ENCODE measurements around the gene PROK2.

PROK2 gene

DNA sequence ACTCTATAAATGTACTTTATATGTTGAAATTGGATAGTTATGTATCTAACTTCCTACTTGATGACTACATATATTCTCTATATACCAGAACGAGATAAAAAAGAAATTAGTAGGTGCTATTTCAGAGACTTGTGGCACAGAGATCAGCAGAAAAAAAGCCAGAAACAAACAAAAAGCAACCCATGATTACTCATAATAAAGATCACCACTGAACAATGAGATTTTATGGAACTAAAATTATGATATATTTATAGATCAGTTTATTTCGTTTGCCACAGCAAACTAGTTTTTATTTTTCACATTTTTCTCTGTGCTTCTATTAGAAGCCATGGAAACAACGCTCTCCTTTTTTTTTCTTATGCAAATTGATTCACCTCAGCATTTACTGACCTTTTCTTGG lies 15.1 kb upstream of the PROK2 start:
- WGBS (ENCODE audit: extremely low coverage, insufficient coverage, insufficient read length): no CpG with 5 or more reads among the region's 3 CpGs
- no peak overlapping the region for H3K4ac ChIP-seq (ENCODE audit: low read depth, low read length)
- H2BK12ac ChIP-seq (ENCODE audit: low read length): no peak overlapping the region
- no peak overlapping the region for H3K4me3 ChIP-seq (ENCODE audit: low read depth, low read length)
- H2BK120ac ChIP-seq (ENCODE audit: insufficient read depth, low read length, poor library complexity): no peak overlapping the region
- no peak for DNase-seq
- H3K36me3 ChIP-seq (ENCODE audit: control insufficient read depth in 1 of 2, insufficient read depth in 2 of 2, low read length in 2 of 2): no peaks in the 10 kb centered on the region
- H3K27ac ChIP-seq (ENCODE audit: low read depth, low read length): no peak overlapping the region
- H4K8ac ChIP-seq (ENCODE audit: low read depth, low read length): no peak overlapping the region
- H2AFZ ChIP-seq (ENCODE audit: insufficient read depth, low read length, poor library complexity): no peak overlapping the region
- no peak overlapping the region for H4K12ac ChIP-seq (ENCODE audit: low read depth, low read length)
- no peaks in the 10 kb centered on the region for H3K9me3 ChIP-seq (ENCODE audit: insufficient read depth, low read depth, low read length)
- H2BK5ac ChIP-seq (ENCODE audit: low read depth, low read length, poor library complexity): no peak overlapping the region
- no peak overlapping the region for H3K14ac ChIP-seq (ENCODE audit: low read length)
- H4K91ac ChIP-seq (ENCODE audit: low read depth, low read length): no peak overlapping the region
- H3K79me2 ChIP-seq (ENCODE audit: control insufficient read depth, insufficient read depth, low read length, poor library complexity): no peaks in the 10 kb centered on the region
- H3K4me2 ChIP-seq (ENCODE audit: low read length): no peak overlapping the region
- H3K4me1 ChIP-seq (ENCODE audit: control insufficient read depth in 1 of 2, insufficient read depth in 2 of 2, low read length in 2 of 2): no peaks in the 10 kb centered on the region
- no peaks in the 10 kb centered on the region for H3K27me3 ChIP-seq (ENCODE audit: insufficient read depth, low read length)
- no peak overlapping the region for H2AK5ac ChIP-seq (ENCODE audit: low read length)
- no peak overlapping the region for H3K18ac ChIP-seq (ENCODE audit: low read length)
- H3K9ac ChIP-seq (ENCODE audit: low read length): no peak overlapping the region
- H3K23ac ChIP-seq (ENCODE audit: low read length): no peak overlapping the region
- no peaks in the 10 kb centered on the region for H3K79me1 ChIP-seq (ENCODE audit: low read length)

DNA sequence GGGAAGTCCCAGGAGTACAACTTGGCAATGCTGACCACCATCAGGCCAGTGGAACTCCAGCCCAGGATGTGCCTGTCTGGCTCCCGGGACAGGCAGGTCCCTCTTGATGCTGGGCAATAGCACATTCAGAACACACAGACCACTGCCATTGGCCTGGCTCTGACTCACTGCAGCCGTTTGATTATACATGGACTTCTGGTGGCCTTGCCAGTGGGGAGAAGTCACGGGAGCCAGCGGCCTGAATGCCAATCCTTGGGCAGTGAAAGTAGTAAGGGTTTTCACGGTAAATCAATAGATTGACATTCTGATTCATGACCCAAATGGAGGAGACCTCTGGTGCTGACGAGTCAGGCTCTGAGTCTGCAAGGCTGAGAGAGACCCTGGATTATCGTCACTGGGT lies 12.5 kb upstream of the PROK2 start:
- H3K4me3 ChIP-seq (ENCODE audit: low read depth, low read length): no peak overlapping the region
- H2AFZ ChIP-seq (ENCODE audit: insufficient read depth, low read length, poor library complexity): no peak overlapping the region
- H3K79me2 ChIP-seq (ENCODE audit: control insufficient read depth, insufficient read depth, low read length, poor library complexity): no peaks in the 10 kb centered on the region
- no peaks in the 10 kb centered on the region for H3K27me3 ChIP-seq (ENCODE audit: insufficient read depth, low read length)
- no peaks in the 10 kb centered on the region for H3K4me1 ChIP-seq (ENCODE audit: control insufficient read depth in 1 of 2, insufficient read depth in 2 of 2, low read length in 2 of 2)
- no peak overlapping the region for H4K12ac ChIP-seq (ENCODE audit: low read depth, low read length)
- no peaks in the 10 kb centered on the region for H3K36me3 ChIP-seq (ENCODE audit: control insufficient read depth in 1 of 2, insufficient read depth in 2 of 2, low read length in 2 of 2)
- no peak overlapping the region for H2BK120ac ChIP-seq (ENCODE audit: insufficient read depth, low read length, poor library complexity)
- DNase-seq: no peak
- H3K79me1 ChIP-seq (ENCODE audit: low read length): no peaks in the 10 kb centered on the region
- no CpG with 5 or more reads among the region's 7 CpGs for WGBS (ENCODE audit: extremely low coverage, insufficient coverage, insufficient read length)
- no peak overlapping the region for H3K23ac ChIP-seq (ENCODE audit: low read length)
- no peak overlapping the region for H2AK5ac ChIP-seq (ENCODE audit: low read length)
- H3K9ac ChIP-seq (ENCODE audit: low read length): no peak overlapping the region
- H3K4ac ChIP-seq (ENCODE audit: low read depth, low read length): no peak overlapping the region
- H3K4me2 ChIP-seq (ENCODE audit: low read length): no peak overlapping the region
- no peak overlapping the region for H3K18ac ChIP-seq (ENCODE audit: low read length)
- H4K91ac ChIP-seq (ENCODE audit: low read depth, low read length): no peak overlapping the region
- no peak overlapping the region for H3K27ac ChIP-seq (ENCODE audit: low read depth, low read length)
- no peaks in the 10 kb centered on the region for H3K9me3 ChIP-seq (ENCODE audit: insufficient read depth, low read depth, low read length)
- H4K8ac ChIP-seq (ENCODE audit: low read depth, low read length): no peak overlapping the region
- no peak overlapping the region for H2BK12ac ChIP-seq (ENCODE audit: low read length)
- H3K14ac ChIP-seq (ENCODE audit: low read length): no peak overlapping the region
- H2BK5ac ChIP-seq (ENCODE audit: low read depth, low read length, poor library complexity): no peak overlapping the region

DNA sequence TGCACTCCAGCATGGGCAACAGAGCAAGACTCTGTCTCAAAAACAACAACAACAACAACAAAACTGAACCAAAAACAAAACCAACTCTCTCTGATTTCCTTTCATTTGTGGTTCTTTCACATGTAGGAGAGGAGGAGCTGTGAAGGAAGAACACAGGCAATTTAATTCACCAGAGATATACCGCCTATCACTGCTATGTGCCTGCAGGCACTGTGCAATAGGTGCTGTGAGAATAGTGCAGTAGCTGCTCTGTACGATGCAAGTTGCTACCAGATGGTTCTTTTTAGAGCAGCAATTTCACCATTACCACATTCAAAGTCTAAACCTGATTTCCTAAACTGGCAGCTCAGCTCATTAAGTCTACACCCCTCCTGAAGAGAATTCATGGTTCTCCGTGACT lies 11.3 kb upstream of the PROK2 start:
- Histone ChIP-seq H3K23ac (ENCODE audit: low read length) (peak overlapping the region; percentile 90), H3K79me2 (ENCODE audit: control insufficient read depth, insufficient read depth, low read length, poor library complexity) (no peaks in the 10 kb centered on the region), H3K36me3 (ENCODE audit: control insufficient read depth in 1 of 2, insufficient read depth in 2 of 2, low read length in 2 of 2) (no peaks in the 10 kb centered on the region), H3K4me3 (ENCODE audit: low read depth, low read length) (no peak overlapping the region), H2BK12ac (ENCODE audit: low read length) (no peak overlapping the region), H3K4me1 (ENCODE audit: control insufficient read depth in 1 of 2, insufficient read depth in 2 of 2, low read length in 2 of 2) (no peaks in the 10 kb centered on the region), H3K4ac (ENCODE audit: low read depth, low read length) (no peak overlapping the region), H3K27ac (ENCODE audit: low read depth, low read length) (no peak overlapping the region), H3K14ac (ENCODE audit: low read length) (no peak overlapping the region), H3K79me1 (ENCODE audit: low read length) (no peaks in the 10 kb centered on the region), H3K18ac (ENCODE audit: low read length) (no peak overlapping the region), H3K4me2 (ENCODE audit: low read length) (no peak overlapping the region), H3K27me3 (ENCODE audit: insufficient read depth, low read length) (no peaks in the 10 kb centered on the region), H2BK5ac (ENCODE audit: low read depth, low read length, poor library complexity) (no peak overlapping the region), H2AFZ (ENCODE audit: insufficient read depth, low read length, poor library complexity) (no peak overlapping the region), H3K9me3 (ENCODE audit: insufficient read depth, low read depth, low read length) (no peaks in the 10 kb centered on the region), H3K9ac (ENCODE audit: low read length) (no peak overlapping the region), H4K91ac (ENCODE audit: low read depth, low read length) (no peak overlapping the region), H4K8ac (ENCODE audit: low read depth, low read length) (no peak overlapping the region), H4K12ac (ENCODE audit: low read depth, low read length) (no peak overlapping the region), H2AK5ac (ENCODE audit: low read length) (no peak overlapping the region), H2BK120ac (ENCODE audit: insufficient read depth, low read length, poor library complexity) (no peak overlapping the region)
- WGBS (ENCODE audit: extremely low coverage, insufficient coverage, insufficient read length): no CpG with 5 or more reads among the region's 3 CpGs
- DNase-seq: no peak

DNA sequence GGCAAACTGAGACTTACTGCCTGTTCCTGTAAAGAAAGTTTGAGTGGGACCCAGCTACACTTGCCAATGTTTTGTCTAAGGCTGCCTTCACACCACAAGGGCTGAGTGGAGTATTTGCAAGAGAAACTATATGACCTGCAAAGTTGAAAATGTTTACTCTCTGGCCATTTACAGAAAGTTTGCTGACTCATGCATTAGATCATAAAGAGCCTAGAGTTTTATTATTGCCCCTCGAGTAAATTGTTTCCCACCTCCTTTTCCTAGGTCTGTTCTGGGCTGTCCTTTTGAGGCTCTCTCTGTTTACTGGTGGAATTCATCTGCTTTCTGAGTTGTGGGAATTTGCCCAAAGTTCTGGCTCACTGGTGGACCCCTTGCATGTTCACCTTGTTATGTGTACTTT lies 6.7 kb upstream of the PROK2 start:
- H3K4ac ChIP-seq (ENCODE audit: low read depth, low read length): no peak overlapping the region

More for the DNA sequence above, 6.7 kb upstream of the PROK2 start:
- no peak for DNase-seq
- Histone ChIP-seq H3K4me3 (ENCODE audit: low read depth, low read length) (no peak overlapping the region), H3K27me3 (ENCODE audit: insufficient read depth, low read length) (no peaks in the 10 kb centered on the region), H4K91ac (ENCODE audit: low read depth, low read length) (no peak overlapping the region), H3K79me2 (ENCODE audit: control insufficient read depth, insufficient read depth, low read length, poor library complexity) (no peaks in the 10 kb centered on the region), H4K8ac (ENCODE audit: low read depth, low read length) (no peak overlapping the region), H3K9ac (ENCODE audit: low read length) (no peak overlapping the region), H3K79me1 (ENCODE audit: low read length) (no peaks in the 10 kb centered on the region), H2AFZ (ENCODE audit: insufficient read depth, low read length, poor library complexity) (no peak overlapping the region), H3K4me1 (ENCODE audit: control insufficient read depth in 1 of 2, insufficient read depth in 2 of 2, low read length in 2 of 2) (peaks cover 0 to 2% of the 10 kb centered on the region in 2 experiments), H2BK12ac (ENCODE audit: low read length) (no peak overlapping the region), H3K9me3 (ENCODE audit: insufficient read depth, low read depth, low read length) (no peaks in the 10 kb centered on the region), H3K4me2 (ENCODE audit: low read length) (no peak overlapping the region), H2AK5ac (ENCODE audit: low read length) (no peak overlapping the region), H4K12ac (ENCODE audit: low read depth, low read length) (no peak overlapping the region), H2BK120ac (ENCODE audit: insufficient read depth, low read length, poor library complexity) (no peak overlapping the region), H2BK5ac (ENCODE audit: low read depth, low read length, poor library complexity) (no peak overlapping the region), H3K36me3 (ENCODE audit: control insufficient read depth in 1 of 2, insufficient read depth in 2 of 2, low read length in 2 of 2) (no peaks in the 10 kb centered on the region), H3K14ac (ENCODE audit: low read length) (no peak overlapping the region), H3K23ac (ENCODE audit: low read length) (no peak overlapping the region), H3K18ac (ENCODE audit: low read length) (no peak overlapping the region), H3K27ac (ENCODE audit: low read depth, low read length) (no peak overlapping the region)
- no CpG with 5 or more reads among the region's 1 CpG for WGBS (ENCODE audit: extremely low coverage, insufficient coverage, insufficient read length)

Measured in trophoblast cell (in vitro differentiated cells and primary cell).